ENCODE data around the gene EDA.

- no peak for TF ChIP-seq POLR2AphosphoS5 (IDR thresholded peaks at IDR 0.05)
- TF ChIP-seq POLR2A (IDR thresholded peaks at IDR 0.05): no peak
- TF ChIP-seq CTCF (IDR thresholded peaks at IDR 0.05): no peak
Observed at GRCh38 chrX:69959712-69960111, 343.8 kb downstream of the EDA start.
